H9 (cell line): ENCODE data around the gene TCTA. TPM values are rescaled to one million over a fixed set of nuclear protein-coding genes. Genes with fewer than 3 reads are reported as not detected.

ENCODE experiments used
- DNase-seq: peaks from one replicate; pipeline ENCODE4 v3.0.0-alpha.2; 2017
- H2AFZ ChIP-seq: one replicate; pipeline ENCODE4 v1.6.1; 2013; ENCODE audit warnings: mild to moderate bottlenecking, low read length, control low read depth, moderate library complexity
- H2AK5ac ChIP-seq: 2 replicates; pipeline ENCODE4 v1.6.1; 2013; ENCODE audit warnings: low read length, control low read depth, mixed read lengths; ENCODE audit not compliant: insufficient read length
- H2BK120ac ChIP-seq: one replicate; pipeline ENCODE4 v1.6.1; 2013; ENCODE audit warnings: low read depth, mild to moderate bottlenecking, low read length, control low read depth, inconsistent platforms; ENCODE audit not compliant: poor library complexity, severe bottlenecking
- H2BK12ac ChIP-seq: 2 replicates; pipeline ENCODE4 v1.6.1; 2013; ENCODE audit warnings: low read length, control low read depth, mixed read lengths, low read depth; ENCODE audit not compliant: insufficient read length
- H2BK15ac ChIP-seq: 2 replicates; pipeline ENCODE4 v1.6.1; 2013; ENCODE audit warnings: low read depth, low read length, control low read depth
- H2BK20ac ChIP-seq: one replicate; pipeline ENCODE4 v1.6.1; 2013; ENCODE audit warnings: low read depth, mild to moderate bottlenecking, low read length, control low read depth, inconsistent platforms; ENCODE audit not compliant: poor library complexity, severe bottlenecking
- H2BK5ac ChIP-seq: 2 replicates; pipeline ENCODE4 v1.6.1; 2013; ENCODE audit warnings: low read length, control low read depth, mixed read lengths; ENCODE audit not compliant: insufficient read length
- H3K14ac ChIP-seq: 2 replicates; pipeline ENCODE4 v1.6.1; 2013; ENCODE audit warnings: low read length, control low read depth; ENCODE audit not compliant: insufficient read depth
- H3K18ac ChIP-seq: 2 replicates; pipeline ENCODE4 v1.6.1; 2013; ENCODE audit warnings: low read depth, mild to moderate bottlenecking, mixed read lengths, low read length, control low read depth; ENCODE audit not compliant: insufficient read length
- H3K23ac ChIP-seq: 2 replicates; pipeline ENCODE4 v1.6.1; 2013; ENCODE audit warnings: low read length, control low read depth, mixed read lengths, low read depth; ENCODE audit not compliant: insufficient read length
- H3K23me2 ChIP-seq: 2 replicates; pipeline ENCODE4 v1.6.1; 2013; ENCODE audit warnings: low read depth, mild to moderate bottlenecking, mixed read lengths, low read length, control low read depth; ENCODE audit not compliant: insufficient read length, poor library complexity, severe bottlenecking
- H3K27ac ChIP-seq: 2 replicates; pipeline ENCODE4 v1.5.1; 2013; ENCODE audit warnings: low read length, control low read depth, mixed read lengths, low read depth; ENCODE audit not compliant: insufficient read length
- H3K27me3 ChIP-seq: 2 replicates; pipeline ENCODE4 v1.6.1; 2013; ENCODE audit warnings: low read length, control low read depth, inconsistent platforms; ENCODE audit not compliant: insufficient read depth
- H3K4ac ChIP-seq: 2 replicates; pipeline ENCODE4 v1.6.1; 2013; ENCODE audit warnings: low read depth, mild to moderate bottlenecking, control low read depth, inconsistent platforms, low read length, moderate library complexity
- H3K4me1 ChIP-seq: 2 replicates; pipeline ENCODE4 v1.6.1; 2013; ENCODE audit warnings: low read length, control low read depth, inconsistent platforms; ENCODE audit not compliant: insufficient read depth
- H3K4me2 ChIP-seq: 2 replicates; pipeline ENCODE4 v1.6.1; 2013; ENCODE audit warnings: low read length, control low read depth, mixed read lengths; ENCODE audit not compliant: insufficient read length, insufficient read depth
- H3K56ac ChIP-seq: 2 replicates; pipeline ENCODE4 v1.6.1; 2013; ENCODE audit warnings: low read depth, mild to moderate bottlenecking, mixed read lengths, low read length, control low read depth; ENCODE audit not compliant: insufficient read length
- H3K79me1 ChIP-seq: 2 replicates; pipeline ENCODE4 v1.6.1; 2013; ENCODE audit warnings: low read depth, mild to moderate bottlenecking, moderate library complexity, low read length, control low read depth, inconsistent platforms; ENCODE audit not compliant: insufficient read depth, poor library complexity, severe bottlenecking
- H3K79me2 ChIP-seq: 2 replicates; pipeline ENCODE4 v1.6.1; 2013; ENCODE audit warnings: low read length, control low read depth, inconsistent platforms; ENCODE audit not compliant: insufficient read depth
- H3K9ac ChIP-seq: 2 replicates; pipeline ENCODE4 v1.6.1; 2013; ENCODE audit warnings: low read length, control low read depth, mixed read lengths; ENCODE audit not compliant: insufficient read length; ENCODE audit errors: extremely low read depth
- H3K9me3 ChIP-seq: one replicate; pipeline ENCODE4 v1.6.1; 2013; ENCODE audit warnings: low read depth, low read length, inconsistent platforms; ENCODE audit not compliant: control insufficient read depth
- H3T11ph ChIP-seq: one replicate; pipeline ENCODE4 v1.6.1; 2013; ENCODE audit warnings: mild to moderate bottlenecking, low read length, control low read depth, inconsistent platforms
- H4K20me1 ChIP-seq: one replicate; pipeline ENCODE4 v1.6.1; 2013; ENCODE audit not compliant: control insufficient read depth, insufficient read length, insufficient read depth
- H4K5ac ChIP-seq: 2 replicates; pipeline ENCODE4 v1.6.1; 2013; ENCODE audit warnings: low read depth, mild to moderate bottlenecking, mixed read lengths, low read length, control low read depth; ENCODE audit not compliant: insufficient read length
- H4K8ac ChIP-seq: replicated peaks from 2 replicates; pipeline ENCODE4 v1.6.1; 2013; ENCODE audit warnings: low read length, control low read depth, mixed read lengths, low read depth; ENCODE audit not compliant: insufficient read length
- H4K91ac ChIP-seq: 2 replicates; pipeline ENCODE4 v1.6.1; 2013; ENCODE audit warnings: low read depth, mild to moderate bottlenecking, moderate library complexity, mixed read lengths, low read length, control low read depth; ENCODE audit not compliant: insufficient read length
- H3K27ac Mint-ChIP-seq, 3 experiments: 2 replicates in 2 of 3; 3 replicates in 1 of 3; pipeline ENCODE4 v1.8.0; 2020 to 2021; ENCODE audit warnings: mixed read lengths in 3 of 3, mild to moderate bottlenecking in 1 of 3, moderate library complexity in 1 of 3
- H3K27me3 Mint-ChIP-seq: 2 replicates; pipeline ENCODE4 v1.8.0; 2021; ENCODE audit warnings: low read depth, mild to moderate bottlenecking, moderate library complexity, mixed read lengths
- H3K36me3 Mint-ChIP-seq, 3 experiments: 2 replicates in 2 of 3; 3 replicates in 1 of 3; pipeline ENCODE4 v1.8.0; 2020 to 2021; ENCODE audit warnings: low read depth in 3 of 3, mixed read lengths in 3 of 3; ENCODE audit not compliant: insufficient read depth in 1 of 3
- H3K4me1 Mint-ChIP-seq, 2 experiments: 2 replicates each; pipeline ENCODE4 v1.8.0; 2020; ENCODE audit warnings: mixed read lengths in 2 of 2
- H3K4me3 Mint-ChIP-seq, 2 experiments: 2 replicates in 1 of 2; 3 replicates in 1 of 2; pipeline ENCODE4 v1.8.0; 2020 to 2021; ENCODE audit warnings: mild to moderate bottlenecking in 2 of 2, mixed read lengths in 2 of 2, moderate library complexity in 1 of 2
- H3K9me3 Mint-ChIP-seq, 2 experiments: 2 replicates in 1 of 2; 3 replicates in 1 of 2; pipeline ENCODE4 v1.8.0; 2020; ENCODE audit warnings: mild to moderate bottlenecking in 2 of 2, mixed read lengths in 2 of 2, moderate library complexity in 1 of 2
- WGBS: extraction: QIAGEN DNeasy Blood & Tissue Kit; methylation state at CpG from one replicate; pipeline ENCODE4 v1.1.7; 2013; ENCODE audit warnings: missing lambda C conversion rate, low lambda C conversion rate, mixed read lengths; ENCODE audit not compliant: insufficient read length; ENCODE audit errors: extremely low coverage; 5-methylcytosine and 5-hydroxymethylcytosine counted together
- total RNA-seq: library from RNA; stranded (reverse); gene quantifications from 2 replicates; pipeline ENCODE4 v1.2.1, GENCODE V29; 2021
- TF ChIP-seq, protein P1 (sequence below): fragments of 200-600 bp; sonication (generic); conservative IDR thresholded peaks from 3 replicates; pipeline ENCODE4 v1.8.0; 2021; ENCODE audit warnings: antibody characterized with exemption, mild to moderate bottlenecking

The TCTA gene
- total RNA-seq, 1 experiment from 2014 or later, result 11.2 TPM

DNA sequence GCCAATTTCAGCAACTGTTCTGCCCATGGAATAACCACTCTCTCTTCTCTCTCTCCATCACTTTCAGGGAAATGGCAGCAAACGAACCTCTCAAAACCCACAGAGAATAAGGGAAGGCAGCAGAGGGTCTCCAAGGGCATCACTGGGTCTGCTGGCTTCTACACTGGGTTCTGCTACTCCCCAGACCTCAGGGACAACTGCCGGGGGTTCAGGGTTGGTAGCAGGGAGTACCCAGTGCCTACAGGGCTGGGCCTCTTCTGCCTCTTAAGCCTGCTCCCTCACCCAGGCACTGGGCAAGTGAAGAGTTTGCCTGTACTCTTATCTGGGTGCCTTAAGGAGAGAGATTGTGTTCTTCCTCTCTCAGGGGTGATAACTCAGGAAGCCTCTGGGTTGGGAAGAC is 2.5 kb downstream of the TCTA start:
- H3K36me3 Mint-ChIP-seq, result peaks cover 10 to 39% (median 26%) of the 10 kb centered on the region in 3 experiments; a peak in 5 of 7 replicates
- no peak overlapping the region for H3K9ac ChIP-seq
- no peak overlapping the region for H4K91ac ChIP-seq
- no peak overlapping the region for H2BK5ac ChIP-seq
- H3K79me2 ChIP-seq, result peaks cover 15% of the 10 kb centered on the region; the same call in 1 of the 2 replicates
- no peak overlapping the region for H3K27ac Mint-ChIP-seq
- H2BK15ac ChIP-seq, result no peak overlapping the region
- no peaks in the 10 kb centered on the region for H3K9me3 ChIP-seq
- TF ChIP-seq, protein P1, sequence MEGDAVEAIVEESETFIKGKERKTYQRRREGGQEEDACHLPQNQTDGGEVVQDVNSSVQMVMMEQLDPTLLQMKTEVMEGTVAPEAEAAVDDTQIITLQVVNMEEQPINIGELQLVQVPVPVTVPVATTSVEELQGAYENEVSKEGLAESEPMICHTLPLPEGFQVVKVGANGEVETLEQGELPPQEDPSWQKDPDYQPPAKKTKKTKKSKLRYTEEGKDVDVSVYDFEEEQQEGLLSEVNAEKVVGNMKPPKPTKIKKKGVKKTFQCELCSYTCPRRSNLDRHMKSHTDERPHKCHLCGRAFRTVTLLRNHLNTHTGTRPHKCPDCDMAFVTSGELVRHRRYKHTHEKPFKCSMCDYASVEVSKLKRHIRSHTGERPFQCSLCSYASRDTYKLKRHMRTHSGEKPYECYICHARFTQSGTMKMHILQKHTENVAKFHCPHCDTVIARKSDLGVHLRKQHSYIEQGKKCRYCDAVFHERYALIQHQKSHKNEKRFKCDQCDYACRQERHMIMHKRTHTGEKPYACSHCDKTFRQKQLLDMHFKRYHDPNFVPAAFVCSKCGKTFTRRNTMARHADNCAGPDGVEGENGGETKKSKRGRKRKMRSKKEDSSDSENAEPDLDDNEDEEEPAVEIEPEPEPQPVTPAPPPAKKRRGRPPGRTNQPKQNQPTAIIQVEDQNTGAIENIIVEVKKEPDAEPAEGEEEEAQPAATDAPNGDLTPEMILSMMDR, result no peak
- H3K4me1 Mint-ChIP-seq, result peaks cover 34 to 35% of the 10 kb centered on the region in 2 experiments
- H3T11ph ChIP-seq, result no peak overlapping the region
- DNase-seq, result no peak
- no peaks in the 10 kb centered on the region for H4K20me1 ChIP-seq
- no peaks in the 10 kb centered on the region; a peak in 2 of 5 replicates for H3K9me3 Mint-ChIP-seq
- no peak overlapping the region for H2AFZ ChIP-seq
- H3K4ac ChIP-seq, result no peak overlapping the region
- H3K23me2 ChIP-seq, result peaks cover 4% of the 10 kb centered on the region
- no peak overlapping the region for H4K8ac ChIP-seq
- no peaks in the 10 kb centered on the region for H3K79me1 ChIP-seq
- H3K27ac ChIP-seq, result no peak overlapping the region
- peak overlapping the region in 1 of 2 experiments; percentile 26; a peak in 1 of 5 replicates for H3K4me3 Mint-ChIP-seq
- no peaks in the 10 kb centered on the region for H3K27me3 ChIP-seq
- no CpG with 5 or more reads among the region's 2 CpGs for WGBS
- no peak overlapping the region for H3K18ac ChIP-seq
- H3K4me2 ChIP-seq, result no peak overlapping the region
- H3K56ac ChIP-seq, result no peak overlapping the region
- H3K27me3 Mint-ChIP-seq, result no peaks in the 10 kb centered on the region
- H2BK20ac ChIP-seq, result no peak overlapping the region
- no peak overlapping the region for H2BK12ac ChIP-seq
- no peak overlapping the region for H4K5ac ChIP-seq
- H3K14ac ChIP-seq, result no peak overlapping the region
- H2BK120ac ChIP-seq, result no peak overlapping the region
- H3K23ac ChIP-seq, result no peak overlapping the region
- H3K4me1 ChIP-seq, result no peaks in the 10 kb centered on the region; the same call in 1 of the 2 replicates
- no peak overlapping the region for H2AK5ac ChIP-seq
